Mesenchymal stem cell (in vitro differentiated cells and primary cell): ENCODE data around the gene RIMBP3C.
"Not testable (repeated sequence)": the region's sequence is repeated elsewhere in the genome, so short reads cannot be mapped to it uniquely, and the experiment has no call there.

Experiments used
- DNase-seq: peaks from one replicate; pipeline ENCODE4 v3.0.0-alpha.2; 2013
- H2AFZ ChIP-seq: one replicate; pipeline ENCODE4 v1.6.1; 2013; ENCODE audit warnings: low read depth, mild to moderate bottlenecking, control low read depth, inconsistent platforms, low read length, moderate library complexity
- H2AK5ac ChIP-seq: 2 replicates; pipeline ENCODE4 v1.6.1; 2013; ENCODE audit warnings: low read length, moderate library complexity, mild to moderate bottlenecking, inconsistent platforms; ENCODE audit not compliant: severe bottlenecking
- H2BK120ac ChIP-seq: one replicate; pipeline ENCODE4 v1.6.1; 2013; ENCODE audit warnings: low read depth, mild to moderate bottlenecking, inconsistent platforms, low read length, moderate library complexity
- H2BK12ac ChIP-seq, 2 experiments: one replicate each; pipeline ENCODE4 v1.6.1; 2013; ENCODE audit warnings: inconsistent platforms in 2 of 2, low read length in 2 of 2, mild to moderate bottlenecking in 2 of 2, moderate library complexity in 2 of 2, control low read depth in 1 of 2
- H2BK15ac ChIP-seq: one replicate; pipeline ENCODE4 v1.6.1; 2013; ENCODE audit warnings: mild to moderate bottlenecking, low read depth, inconsistent platforms; ENCODE audit not compliant: poor library complexity, severe bottlenecking
- H2BK5ac ChIP-seq: 2 replicates; pipeline ENCODE4 v1.6.1; 2013; ENCODE audit warnings: low read depth, mild to moderate bottlenecking, low read length, control low read depth, inconsistent platforms; ENCODE audit not compliant: poor library complexity, severe bottlenecking
- H3K14ac ChIP-seq, 2 experiments: one replicate each; pipeline ENCODE4 v1.6.1; 2013; ENCODE audit warnings: inconsistent platforms in 2 of 2, low read length in 2 of 2, control low read depth in 1 of 2, mild to moderate bottlenecking in 1 of 2, moderate library complexity in 1 of 2
- H3K18ac ChIP-seq, 2 experiments: one replicate each; pipeline ENCODE4 v1.6.1; 2013; ENCODE audit warnings: inconsistent platforms in 2 of 2, low read length in 2 of 2, control low read depth in 1 of 2, low read depth in 1 of 2, mild to moderate bottlenecking in 1 of 2
- H3K23ac ChIP-seq, 2 experiments: one replicate each; pipeline ENCODE4 v1.6.1; 2013; ENCODE audit warnings: inconsistent platforms in 2 of 2, low read length in 2 of 2, mild to moderate bottlenecking in 2 of 2, moderate library complexity in 2 of 2, control low read depth in 1 of 2
- H3K27ac ChIP-seq: 2 replicates; pipeline ENCODE4 v1.5.1; 2013; ENCODE audit warnings: mild to moderate bottlenecking, moderate library complexity, low read length, control low read depth, inconsistent platforms; ENCODE audit not compliant: poor library complexity, severe bottlenecking
- H3K27me3 ChIP-seq, 2 experiments: 2 replicates each; pipeline versions ENCODE4 v1.6.1 to v1.7.0; 2013; ENCODE audit warnings: low read length in 2 of 2, mild to moderate bottlenecking in 2 of 2, moderate library complexity in 2 of 2, control low read depth in 1 of 2, inconsistent platforms in 1 of 2; ENCODE audit not compliant: control insufficient read depth in 1 of 2, insufficient read depth in 1 of 2
- H3K36me3 ChIP-seq, 2 experiments: 2 replicates each; pipeline versions ENCODE4 v1.6.1 to v1.7.0; 2013; ENCODE audit warnings: low read length in 2 of 2, control low read depth in 1 of 2, inconsistent platforms in 1 of 2, low read depth in 1 of 2, mild to moderate bottlenecking in 1 of 2; ENCODE audit not compliant: insufficient read depth in 2 of 2, control insufficient read depth in 1 of 2
- H3K4ac ChIP-seq, 2 experiments: one replicate each; pipeline ENCODE4 v1.6.1; 2013; ENCODE audit warnings: inconsistent platforms in 2 of 2, low read length in 2 of 2, mild to moderate bottlenecking in 2 of 2, moderate library complexity in 2 of 2, control low read depth in 1 of 2, low read depth in 1 of 2
- H3K4me1 ChIP-seq: 2 replicates; pipeline ENCODE4 v1.6.1; 2013; ENCODE audit warnings: low read depth, low read length, control low read depth; ENCODE audit not compliant: control insufficient read depth, insufficient read depth
- H3K4me2 ChIP-seq: 2 replicates; pipeline ENCODE4 v1.6.1; 2013; ENCODE audit warnings: low read length, mild to moderate bottlenecking, inconsistent platforms; ENCODE audit not compliant: poor library complexity, severe bottlenecking
- H3K4me3 ChIP-seq, 2 experiments: 2 replicates each; pipeline versions ENCODE4 v1.5.1 to v1.7.0; 2013; ENCODE audit warnings: low read length in 2 of 2, mild to moderate bottlenecking in 2 of 2, control low read depth in 1 of 2, low read depth in 1 of 2; ENCODE audit not compliant: insufficient read depth in 1 of 2
- H3K79me1 ChIP-seq: replicated peaks from 2 replicates; pipeline ENCODE4 v1.6.1; 2013; ENCODE audit warnings: mild to moderate bottlenecking, control low read depth, low read length, inconsistent platforms; ENCODE audit not compliant: poor library complexity, severe bottlenecking
- H3K9ac ChIP-seq: 2 replicates; pipeline ENCODE4 v1.7.0; 2013; ENCODE audit warnings: mild to moderate bottlenecking, low read length, moderate library complexity
- H3K9me3 ChIP-seq: 2 replicates; pipeline ENCODE4 v1.7.0; 2013; ENCODE audit warnings: mild to moderate bottlenecking, low read length; ENCODE audit not compliant: control insufficient read depth
- H4K8ac ChIP-seq: one replicate; pipeline ENCODE4 v1.6.1; 2013; ENCODE audit warnings: inconsistent platforms, mild to moderate bottlenecking, low read length, moderate library complexity
- H4K91ac ChIP-seq: one replicate; pipeline ENCODE4 v1.6.1; 2013; ENCODE audit warnings: mild to moderate bottlenecking, low read length, inconsistent platforms
- WGBS: methylation state at CpG from one replicate; pipeline ENCODE4 v1.1.7; 2013; ENCODE audit warnings: mixed read lengths; 5-methylcytosine and 5-hydroxymethylcytosine counted together

The RIMBP3C gene

GRCh38 chr22:21514117-21514516 is 37.1 kb downstream of the RIMBP3C start:
- H3K18ac ChIP-seq, H3K79me1 ChIP-seq, H3K36me3 ChIP-seq, DNase-seq, H3K9ac ChIP-seq, H3K9me3 ChIP-seq, H3K4ac ChIP-seq, H2BK120ac ChIP-seq, H2BK15ac ChIP-seq, H2AFZ ChIP-seq, H3K27me3 ChIP-seq, H3K4me3 ChIP-seq, H4K91ac ChIP-seq, H2BK12ac ChIP-seq, H4K8ac ChIP-seq, H3K23ac ChIP-seq, H3K14ac ChIP-seq, H3K4me1 ChIP-seq, H2AK5ac ChIP-seq, H3K27ac ChIP-seq, H2BK5ac ChIP-seq, H3K4me2 ChIP-seq: not testable (repeated sequence)
- WGBS, result no CpG with 5 or more reads among the region's 12 CpGs

- H2BK15ac ChIP-seq, H2BK12ac ChIP-seq, H2BK120ac ChIP-seq, H3K4ac ChIP-seq, H4K8ac ChIP-seq, H3K9me3 ChIP-seq, DNase-seq, H3K36me3 ChIP-seq, H3K4me3 ChIP-seq, H3K4me2 ChIP-seq, H3K9ac ChIP-seq, H3K27ac ChIP-seq, H3K18ac ChIP-seq, H3K27me3 ChIP-seq, H3K14ac ChIP-seq, H3K23ac ChIP-seq, H3K4me1 ChIP-seq, H2AFZ ChIP-seq, H4K91ac ChIP-seq, H2AK5ac ChIP-seq, H3K79me1 ChIP-seq, H2BK5ac ChIP-seq: not testable (repeated sequence)
- WGBS, result no CpG with 5 or more reads among the region's 11 CpGs
These were observed 39.2 kb downstream of the RIMBP3C start for GRCh38 chr22:21512022-21512421.

DNA sequence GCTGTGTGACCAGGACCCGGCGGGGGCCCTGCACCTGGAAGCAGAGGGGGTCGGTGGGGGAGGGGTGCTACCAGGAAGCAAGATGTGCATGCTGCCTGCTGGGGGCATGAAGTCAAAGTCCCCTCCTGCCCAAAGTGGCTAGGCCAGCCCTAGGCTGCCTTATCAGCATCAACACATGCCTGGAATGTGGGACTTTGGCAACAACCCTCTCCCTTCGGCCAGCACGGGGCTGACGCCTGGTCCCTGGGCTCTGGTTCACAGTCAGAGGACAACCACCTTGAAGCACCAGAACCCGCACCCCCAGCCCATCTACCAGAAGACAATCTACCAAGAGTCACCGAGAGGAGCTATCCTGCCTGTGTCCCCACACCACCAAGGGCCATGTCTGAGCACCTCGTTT is 40.9 kb downstream of the RIMBP3C start:
- not testable (repeated sequence) for H2AK5ac ChIP-seq, H3K9ac ChIP-seq, H3K18ac ChIP-seq, H4K91ac ChIP-seq, H3K79me1 ChIP-seq, H3K4ac ChIP-seq, H3K4me2 ChIP-seq, H2AFZ ChIP-seq, H3K27me3 ChIP-seq, H3K36me3 ChIP-seq, H3K23ac ChIP-seq, H2BK120ac ChIP-seq, H2BK12ac ChIP-seq, H2BK5ac ChIP-seq, H4K8ac ChIP-seq, H3K14ac ChIP-seq, H2BK15ac ChIP-seq, H3K27ac ChIP-seq, H3K4me3 ChIP-seq, H3K4me1 ChIP-seq, DNase-seq, H3K9me3 ChIP-seq
- WGBS, result no CpG with 5 or more reads among the region's 9 CpGs

DNA sequence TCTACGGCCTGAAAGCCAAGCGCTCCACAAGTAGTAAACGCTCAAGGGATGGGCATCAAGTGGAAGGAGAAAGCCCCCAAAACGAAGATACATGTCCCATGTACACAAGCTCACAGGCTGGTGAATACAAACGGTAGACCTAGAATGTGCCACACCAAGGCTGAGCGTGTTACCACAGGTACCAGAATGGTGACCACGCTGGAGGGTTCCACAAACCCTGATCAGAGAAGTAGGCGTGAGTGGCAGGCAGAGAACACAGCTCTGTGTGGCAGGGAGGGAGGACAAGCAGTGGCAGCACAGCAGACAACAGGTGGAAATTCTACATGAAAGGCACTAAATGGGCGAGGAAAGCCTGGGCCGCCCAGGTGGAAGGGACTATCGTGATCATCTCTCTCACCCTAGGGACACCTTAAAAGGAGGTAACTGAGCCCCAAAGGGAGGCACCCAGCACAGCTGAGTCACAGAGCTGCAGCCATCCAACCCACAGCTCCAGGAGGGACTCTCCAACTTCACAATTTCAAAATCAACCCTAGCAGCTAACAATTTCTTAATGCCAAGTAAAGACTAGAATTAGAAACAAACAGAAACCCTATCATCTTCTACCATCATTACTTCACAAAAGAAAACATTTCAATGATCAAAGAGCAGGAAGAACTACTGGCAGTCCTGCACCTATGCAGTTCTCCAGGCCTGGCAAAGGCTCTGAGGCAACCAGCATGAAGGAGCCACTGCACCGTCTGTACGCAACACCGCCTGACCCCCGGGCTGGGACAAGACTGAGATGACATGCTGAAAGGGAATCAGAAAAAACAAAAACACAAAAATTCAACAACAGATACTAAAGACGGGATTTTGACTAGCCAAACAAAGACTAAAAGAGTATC is 51.4 kb downstream of the RIMBP3C start:
- H3K4me3 ChIP-seq, H3K18ac ChIP-seq, H2BK120ac ChIP-seq, H3K14ac ChIP-seq, H4K8ac ChIP-seq, H2BK15ac ChIP-seq, H3K23ac ChIP-seq, H3K9me3 ChIP-seq, H3K9ac ChIP-seq, H2BK5ac ChIP-seq, H3K4me2 ChIP-seq, DNase-seq, H3K4ac ChIP-seq, H3K4me1 ChIP-seq, H3K27ac ChIP-seq, H3K36me3 ChIP-seq, H2AFZ ChIP-seq, H3K27me3 ChIP-seq, H2AK5ac ChIP-seq, H3K79me1 ChIP-seq, H4K91ac ChIP-seq, H2BK12ac ChIP-seq: not testable (repeated sequence)
- no CpG with 5 or more reads among the region's 16 CpGs for WGBS
